ENCODE measurements around the gene DELE1. TPM values are rescaled to one million over a fixed set of nuclear protein-coding genes. Genes with fewer than 3 reads are reported as not detected.

The DELE1 gene
- total RNA-seq, 1 experiment from 2014 or later = 81.5 TPM

GRCh38 chr5:141973871-141974595 is 50.4 kb downstream of the DELE1 start:
- ChIA-PET CTCF (no interaction called here), POLR2A (no interaction called here)
- Mint-ChIP-seq H3K27ac (no peak overlapping the region), H3K36me3 (peaks cover 42% of the 10 kb centered on the region), H3K4me3 (no peak overlapping the region), H3K4me1 (peaks cover 15% of the 10 kb centered on the region), H3K27me3 (ENCODE audit: low read depth) (no peaks in the 10 kb centered on the region), H3K9me3 (no peaks in the 10 kb centered on the region)
- TF ChIP-seq ZNF219 (CRISPR knock-in tag; IDR thresholded peaks at IDR 0.05; ENCODE audit: borderline replicate concordance) = no peak
- no peak for TF ChIP-seq ZSCAN18 (CRISPR knock-in tag; IDR thresholded peaks at IDR 0.05)
- TF ChIP-seq NR2C2 (CRISPR knock-in tag; IDR thresholded peaks at IDR 0.05) = no peak
- no peak for TF ChIP-seq E2F4 (CRISPR knock-in tag; IDR thresholded peaks at IDR 0.05; ENCODE audit: borderline replicate concordance, low read depth)
- TF ChIP-seq ATF1 (CRISPR knock-in tag; IDR thresholded peaks at IDR 0.05) = no peak
- TF ChIP-seq, protein P1, sequence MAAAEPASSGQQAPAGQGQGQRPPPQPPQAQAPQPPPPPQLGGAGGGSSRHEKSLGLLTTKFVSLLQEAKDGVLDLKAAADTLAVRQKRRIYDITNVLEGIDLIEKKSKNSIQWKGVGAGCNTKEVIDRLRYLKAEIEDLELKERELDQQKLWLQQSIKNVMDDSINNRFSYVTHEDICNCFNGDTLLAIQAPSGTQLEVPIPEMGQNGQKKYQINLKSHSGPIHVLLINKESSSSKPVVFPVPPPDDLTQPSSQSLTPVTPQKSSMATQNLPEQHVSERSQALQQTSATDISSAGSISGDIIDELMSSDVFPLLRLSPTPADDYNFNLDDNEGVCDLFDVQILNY (CRISPR knock-in tag; IDR thresholded peaks at IDR 0.05) = no peak
- no peak for TF ChIP-seq CREB1 (CRISPR knock-in tag; IDR thresholded peaks at IDR 0.05)
- TF ChIP-seq, protein P2, sequence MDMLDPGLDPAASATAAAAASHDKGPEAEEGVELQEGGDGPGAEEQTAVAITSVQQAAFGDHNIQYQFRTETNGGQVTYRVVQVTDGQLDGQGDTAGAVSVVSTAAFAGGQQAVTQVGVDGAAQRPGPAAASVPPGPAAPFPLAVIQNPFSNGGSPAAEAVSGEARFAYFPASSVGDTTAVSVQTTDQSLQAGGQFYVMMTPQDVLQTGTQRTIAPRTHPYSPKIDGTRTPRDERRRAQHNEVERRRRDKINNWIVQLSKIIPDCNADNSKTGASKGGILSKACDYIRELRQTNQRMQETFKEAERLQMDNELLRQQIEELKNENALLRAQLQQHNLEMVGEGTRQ (CRISPR knock-in tag; IDR thresholded peaks at IDR 0.05) = no peak
- TF ChIP-seq ELF4 (CRISPR knock-in tag; IDR thresholded peaks at IDR 0.05; ENCODE audit: low read depth) = no peak
- TF ChIP-seq ZNF425 (CRISPR knock-in tag; conservative IDR thresholded peaks at IDR 0.05) = no peak
- TF ChIP-seq, protein P3, sequence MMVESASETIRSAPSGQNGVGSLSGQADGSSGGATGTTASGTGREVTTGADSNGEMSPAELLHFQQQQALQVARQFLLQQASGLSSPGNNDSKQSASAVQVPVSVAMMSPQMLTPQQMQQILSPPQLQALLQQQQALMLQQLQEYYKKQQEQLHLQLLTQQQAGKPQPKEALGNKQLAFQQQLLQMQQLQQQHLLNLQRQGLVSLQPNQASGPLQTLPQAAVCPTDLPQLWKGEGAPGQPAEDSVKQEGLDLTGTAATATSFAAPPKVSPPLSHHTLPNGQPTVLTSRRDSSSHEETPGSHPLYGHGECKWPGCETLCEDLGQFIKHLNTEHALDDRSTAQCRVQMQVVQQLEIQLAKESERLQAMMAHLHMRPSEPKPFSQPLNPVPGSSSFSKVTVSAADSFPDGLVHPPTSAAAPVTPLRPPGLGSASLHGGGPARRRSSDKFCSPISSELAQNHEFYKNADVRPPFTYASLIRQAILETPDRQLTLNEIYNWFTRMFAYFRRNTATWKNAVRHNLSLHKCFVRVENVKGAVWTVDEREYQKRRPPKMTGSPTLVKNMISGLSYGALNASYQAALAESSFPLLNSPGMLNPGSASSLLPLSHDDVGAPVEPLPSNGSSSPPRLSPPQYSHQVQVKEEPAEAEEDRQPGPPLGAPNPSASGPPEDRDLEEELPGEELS (CRISPR knock-in tag; IDR thresholded peaks at IDR 0.05) = no peak
- no peak for TF ChIP-seq SMAD4 (CRISPR knock-in tag; IDR thresholded peaks at IDR 0.05)
- no peak for TF ChIP-seq NFE2L1 (CRISPR knock-in tag; IDR thresholded peaks at IDR 0.05)
- no peak for TF ChIP-seq ERG (CRISPR knock-in tag; IDR thresholded peaks at IDR 0.05)
- TF ChIP-seq ATF6 (CRISPR knock-in tag; IDR thresholded peaks at IDR 0.05) = no peak
- no peak for TF ChIP-seq FOXJ3 (CRISPR knock-in tag; IDR thresholded peaks at IDR 0.05; ENCODE audit: borderline replicate concordance)
- TF ChIP-seq, protein P4, sequence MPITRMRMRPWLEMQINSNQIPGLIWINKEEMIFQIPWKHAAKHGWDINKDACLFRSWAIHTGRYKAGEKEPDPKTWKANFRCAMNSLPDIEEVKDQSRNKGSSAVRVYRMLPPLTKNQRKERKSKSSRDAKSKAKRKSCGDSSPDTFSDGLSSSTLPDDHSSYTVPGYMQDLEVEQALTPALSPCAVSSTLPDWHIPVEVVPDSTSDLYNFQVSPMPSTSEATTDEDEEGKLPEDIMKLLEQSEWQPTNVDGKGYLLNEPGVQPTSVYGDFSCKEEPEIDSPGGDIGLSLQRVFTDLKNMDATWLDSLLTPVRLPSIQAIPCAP (CRISPR knock-in tag; IDR thresholded peaks at IDR 0.05) = no peak
- no peak for TF ChIP-seq ZNF317 (CRISPR knock-in tag; IDR thresholded peaks at IDR 0.05; ENCODE audit: borderline replicate concordance, low read depth)
- TF ChIP-seq, protein P5, sequence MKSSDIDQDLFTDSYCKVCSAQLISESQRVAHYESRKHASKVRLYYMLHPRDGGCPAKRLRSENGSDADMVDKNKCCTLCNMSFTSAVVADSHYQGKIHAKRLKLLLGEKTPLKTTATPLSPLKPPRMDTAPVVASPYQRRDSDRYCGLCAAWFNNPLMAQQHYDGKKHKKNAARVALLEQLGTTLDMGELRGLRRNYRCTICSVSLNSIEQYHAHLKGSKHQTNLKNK (CRISPR knock-in tag; IDR thresholded peaks at IDR 0.05) = no peak
- no peak for TF ChIP-seq PRRX2 (CRISPR knock-in tag; IDR thresholded peaks at IDR 0.05)
- ATAC-seq (no peak), DNase-seq (ENCODE audit: low spot score) (no peak)
